Left ventricle myocardium superior (tissue), 1 donor: Measurements from ENCODE around the gene IL21R. TPM values are rescaled to one million over a fixed set of nuclear protein-coding genes. Genes with fewer than 3 reads are reported as not detected.

Experiments used
- ATAC-seq: fragments of 200-7000 bp; cut with Tn5 transposase; one replicate; pipeline ENCODE4 v1.9.1; 2020; ENCODE audit warnings: mild to moderate bottlenecking, moderate library complexity
- DNase-seq: peaks from one replicate; pipeline ENCODE4 v3.0.0-alpha.2; 2020
- intact Hi-C: fragments of 100-400 bp; cut with micrococcal nuclease; formaldehyde crosslinking; loops from one replicate; pipeline ENCODE4 v1.11.0; 2022
- total RNA-seq: library from RNA; stranded (reverse); fragmentation: NEBNext Ultra II Directional; extraction: Animal tissue kit (Norgen Biotek cat#: 25700); gene quantifications from one replicate; pipeline ENCODE4 v1.2.1, GENCODE V29; 2021
- donor health status: DM: no; HTN: yes; CAD: no; lungs with severe emphysema.

IL21R gene
- total RNA-seq, 1 donor from 2014 or later = 0.07 TPM

- ATAC-seq (peak; percentile 49), DNase-seq (no peak)
- intact Hi-C loops = no loop called here
Measured at GRCh38 chr16:27470567-27471431, 68.8 kb downstream of the IL21R start.

DNA sequence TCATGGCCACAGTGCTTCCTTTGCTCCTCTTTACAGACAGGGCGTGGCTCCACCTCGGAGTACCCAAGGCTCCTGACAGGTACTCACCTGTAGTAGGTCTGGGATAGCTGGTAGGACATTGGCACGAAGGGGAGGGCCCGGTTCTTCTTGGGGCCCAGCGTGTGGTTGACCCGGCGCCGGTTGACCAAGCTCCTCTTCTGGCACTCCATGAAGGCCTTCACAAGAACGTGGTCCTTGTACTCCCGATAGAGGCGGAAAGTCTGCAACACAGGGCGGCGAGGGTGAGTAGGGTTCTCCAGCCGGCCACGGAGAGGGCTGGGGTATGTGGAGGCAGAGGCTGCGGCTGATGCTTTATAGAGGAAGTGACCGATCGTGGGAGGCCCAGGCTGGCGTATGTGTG, 69.7 kb downstream of the IL21R start:
- intact Hi-C loops = no loop called here
- ATAC-seq = no peak
- no peak for DNase-seq

GRCh38 chr16:27472091-27473020, 70.4 kb downstream of the IL21R start:
- DNase-seq (no peak), ATAC-seq (no peak)
- intact Hi-C loops = no loop called here

DNA sequence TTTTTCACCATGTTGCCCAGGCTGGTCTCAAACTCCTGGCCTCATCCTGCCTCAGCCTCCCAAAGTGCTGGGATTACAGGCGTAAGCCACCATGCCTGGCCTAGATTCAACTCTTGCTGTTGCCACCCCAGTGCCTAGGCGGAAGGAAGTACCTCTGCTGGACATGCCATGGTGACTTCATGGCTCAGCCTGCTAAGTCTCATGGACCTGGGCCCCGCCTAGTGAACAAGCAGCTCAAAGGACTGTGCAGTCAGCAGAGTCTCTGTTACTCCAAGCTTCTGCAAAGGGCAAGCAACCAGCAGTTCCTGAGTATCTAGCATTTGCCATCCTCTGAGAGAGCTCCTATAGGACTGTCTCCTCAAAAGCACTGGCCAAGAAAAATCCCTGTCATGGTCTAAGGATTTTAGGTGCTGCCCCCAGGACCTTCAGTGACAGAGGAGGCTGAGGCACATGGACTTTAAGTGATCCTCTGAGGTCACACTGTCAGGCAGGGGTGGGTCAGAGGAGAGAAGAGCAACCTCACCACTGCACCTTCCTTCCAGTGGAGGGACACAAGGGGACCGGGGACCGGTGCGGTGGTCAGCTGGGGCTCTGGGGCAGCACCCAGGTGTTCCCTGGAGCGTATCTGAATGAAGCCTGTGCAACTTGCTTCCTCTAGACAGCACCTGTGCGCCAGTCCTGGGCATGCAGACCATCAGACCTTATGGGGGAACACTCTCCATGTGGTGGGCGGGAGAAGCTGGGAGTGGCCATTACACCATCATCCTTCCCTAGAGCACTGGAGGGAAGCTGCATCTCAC, 71.3 kb downstream of the IL21R start:
- ATAC-seq (no peak), DNase-seq (no peak)
- intact Hi-C loops = no loop called here

GRCh38 chr16:27474041-27474440, 72.1 kb downstream of the IL21R start:
- intact Hi-C loops = no loop called here
- ATAC-seq = no peak
- DNase-seq = no peak

- ATAC-seq = no peak
- intact Hi-C loops = no loop called here
- no peak for DNase-seq
Measured at GRCh38 chr16:27474921-27475320, 72.9 kb downstream of the IL21R start.

DNA sequence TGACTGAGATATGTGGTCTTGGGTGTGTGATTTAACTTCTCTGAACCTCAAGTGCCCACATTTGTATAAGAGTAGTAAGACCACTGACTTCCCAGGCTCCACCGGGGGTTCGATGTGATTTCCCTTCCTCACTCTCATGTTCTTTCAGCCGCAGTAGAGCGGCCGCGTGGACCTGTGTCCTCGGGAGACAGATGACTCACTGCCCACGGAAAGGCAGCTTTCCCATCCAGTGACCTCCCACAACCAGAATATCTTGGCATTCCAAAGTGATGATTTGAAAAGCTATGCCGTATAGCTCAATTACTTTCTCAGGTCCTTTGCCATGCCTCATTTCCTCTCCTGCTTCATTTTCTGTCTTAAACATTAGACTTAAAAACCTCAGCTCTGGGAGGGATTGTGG, 73.6 kb downstream of the IL21R start:
- no peak for DNase-seq
- intact Hi-C loops = no loop called here
- no peak for ATAC-seq

DNA sequence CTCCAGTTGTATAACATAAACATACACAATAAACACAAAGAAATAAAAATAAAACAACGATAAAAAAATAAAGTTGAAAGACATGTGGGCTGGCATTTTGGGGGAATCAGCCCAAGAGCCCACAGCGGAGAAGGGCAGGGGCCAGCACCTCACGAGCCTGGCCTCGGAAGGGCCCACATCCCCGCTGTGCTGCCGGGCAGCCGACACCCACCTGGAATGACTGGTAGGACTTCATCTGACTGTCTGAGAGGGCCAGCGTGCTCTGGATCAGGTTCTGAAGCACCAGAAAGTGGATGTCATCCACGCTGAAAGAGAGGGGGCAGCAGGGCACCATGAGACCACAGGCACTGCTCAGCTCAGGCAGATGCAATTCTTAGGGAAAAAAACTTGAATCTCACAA, 74.3 kb downstream of the IL21R start:
- DNase-seq = no peak
- intact Hi-C loops = no loop called here
- ATAC-seq = no peak

DNA sequence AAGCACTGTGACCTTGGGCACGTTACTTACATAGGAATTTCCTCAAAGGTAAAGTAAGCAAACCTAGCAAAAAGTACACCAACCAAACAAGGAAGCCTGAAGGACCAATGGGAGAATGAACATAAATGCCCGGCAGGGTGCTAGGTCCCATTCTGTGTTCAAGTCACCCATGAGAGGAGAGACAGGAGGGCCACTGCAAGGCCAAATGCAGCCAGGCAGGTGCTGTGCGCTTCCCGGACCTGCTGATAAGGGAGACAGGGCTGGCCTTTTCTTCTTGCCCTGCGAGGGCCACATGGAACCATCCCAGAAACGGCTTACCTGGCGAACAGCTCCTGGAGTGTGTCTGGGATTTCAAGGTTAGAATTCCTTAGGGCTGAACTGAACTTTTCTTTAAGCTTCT, 78.8 kb downstream of the IL21R start:
- DNase-seq = no peak
- no peak for ATAC-seq
- intact Hi-C loops = no loop called here

GRCh38 chr16:27481282-27481934, 79.4 kb downstream of the IL21R start:
- DNase-seq (no peak), ATAC-seq (no peak)
- intact Hi-C loops = no loop called here

- no peak for DNase-seq
- intact Hi-C loops = no loop called here
- ATAC-seq = no peak
Measured at GRCh38 chr16:27482397-27483087, 80.6 kb downstream of the IL21R start.

DNA sequence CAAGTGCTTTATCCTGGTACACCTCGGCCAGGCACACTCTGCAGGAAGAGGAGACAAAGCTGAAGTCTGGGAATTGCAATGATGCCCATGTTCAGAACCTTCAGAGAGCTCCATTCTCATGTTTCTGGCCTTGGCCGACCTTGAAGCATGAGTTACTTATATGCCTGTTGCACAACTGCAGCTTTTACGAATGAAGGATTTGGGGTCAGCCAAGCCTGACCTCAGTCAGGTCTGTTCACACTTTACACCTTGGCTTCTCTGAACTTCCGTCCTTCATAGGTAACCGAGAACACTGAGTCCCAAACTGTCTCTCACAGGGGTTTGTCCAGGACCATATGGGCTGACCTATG, 81.1 kb downstream of the IL21R start:
- DNase-seq = no peak
- intact Hi-C loops = no loop called here
- ATAC-seq = no peak

- intact Hi-C loops = no loop called here
- ATAC-seq (no peak), DNase-seq (no peak)
Measured at GRCh38 chr16:27483624-27484023, 81.7 kb downstream of the IL21R start.

GRCh38 chr16:27485126-27485525, 83.2 kb downstream of the IL21R start:
- ATAC-seq = no peak
- intact Hi-C loops = no loop called here
- DNase-seq = no peak

DNA sequence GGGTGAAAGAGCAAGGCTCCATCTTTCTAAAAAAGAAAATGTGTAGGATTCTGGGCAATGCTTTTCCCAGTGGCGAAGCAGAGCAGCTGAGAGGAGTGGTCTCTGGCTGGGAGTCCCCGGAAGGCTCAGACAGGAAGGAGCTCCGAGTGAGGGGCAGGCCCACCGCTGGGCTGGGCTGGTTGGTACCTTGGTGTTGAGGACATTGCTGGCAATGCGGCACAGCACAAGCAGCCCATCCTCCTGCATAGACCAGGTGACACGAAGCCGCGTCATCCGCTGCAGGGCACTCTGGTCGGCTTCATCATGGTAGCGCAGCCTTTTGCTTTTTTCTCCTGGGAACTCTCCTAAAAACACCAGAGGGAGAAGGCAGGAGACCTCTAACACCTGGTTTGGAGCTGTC, 83.8 kb downstream of the IL21R start:
- DNase-seq = no peak
- intact Hi-C loops = no loop called here
- no peak for ATAC-seq

- ATAC-seq = no peak
- no peak for DNase-seq
- intact Hi-C loops = no loop called here
Measured at GRCh38 chr16:27486344-27486743, 84.4 kb downstream of the IL21R start.

DNA sequence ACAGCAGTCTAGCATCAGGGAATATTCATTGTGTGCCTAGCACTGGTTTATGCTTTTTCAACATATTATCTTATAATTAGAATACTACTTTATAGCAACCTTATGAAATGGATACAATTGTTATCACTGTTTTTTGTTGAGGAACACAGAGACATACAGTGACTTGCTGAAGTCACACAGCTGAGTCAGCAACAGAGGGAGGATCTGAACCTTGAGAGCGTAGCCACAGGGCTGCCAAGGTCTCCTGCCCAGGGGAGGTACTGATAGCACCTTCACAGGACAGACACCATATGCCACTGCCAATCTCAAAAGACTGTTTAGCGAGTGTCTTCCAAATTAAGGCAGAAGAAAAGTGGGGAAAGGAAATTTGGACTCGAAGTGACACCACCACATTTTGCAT, 84.8 kb downstream of the IL21R start:
- no peak for ATAC-seq
- no peak for DNase-seq
- intact Hi-C loops = no loop called here

DNA sequence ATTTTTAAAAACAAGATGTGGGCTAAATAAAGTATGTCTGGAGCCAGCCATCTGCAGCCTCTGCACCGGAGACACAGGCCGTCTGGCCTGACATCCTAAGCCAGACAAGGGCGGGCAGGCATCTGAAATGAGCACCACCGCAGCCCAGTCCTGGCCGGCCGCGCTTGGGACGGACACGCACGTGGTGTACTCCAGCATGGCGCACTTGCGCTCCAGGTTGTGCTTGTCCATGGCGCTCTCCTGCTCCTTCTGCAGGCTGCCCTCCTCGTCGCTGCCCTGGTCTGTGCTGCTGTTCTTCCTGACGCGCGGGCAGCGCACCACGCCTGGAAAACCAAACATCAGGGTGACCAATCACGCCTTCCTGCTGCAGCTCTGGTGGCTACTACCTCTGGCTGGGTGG, 87.4 kb downstream of the IL21R start:
- intact Hi-C loops = no loop called here
- ATAC-seq = no peak
- DNase-seq = no peak

GRCh38 chr16:27489906-27490305, 87.9 kb downstream of the IL21R start:
- intact Hi-C loops = no loop called here
- DNase-seq (no peak), ATAC-seq (no peak)
